HEK293 (cell line): ENCODE data around the gene ELAVL2.

Source experiments
- AEBP2 ChIP-seq: fragments of 450-650 bp; formaldehyde crosslinking; IDR thresholded peaks from 2 replicates; pipeline ENCODE4 v1.5.1; 2016; ENCODE audit warnings: missing biosample characterization, missing genetic modification characterization, borderline replicate concordance
- CTCF ChIP-seq: fragments of 450-650 bp; formaldehyde crosslinking; IDR thresholded peaks from 2 replicates; pipeline ENCODE4 v1.5.1; 2016; ENCODE audit warnings: missing biosample characterization, missing genetic modification characterization
- GFI1B ChIP-seq: fragments of 450-650 bp; formaldehyde crosslinking; IDR thresholded peaks from 2 replicates; pipeline ENCODE4 v1.5.1; 2016; ENCODE audit warnings: missing biosample characterization, missing genetic modification characterization
- PATZ1 ChIP-seq: fragments of 450-650 bp; formaldehyde crosslinking; IDR thresholded peaks from 2 replicates; pipeline ENCODE4 v1.5.1; 2016; ENCODE audit warnings: missing biosample characterization, missing genetic modification characterization
- PRDM10 ChIP-seq: fragments of 450-650 bp; formaldehyde crosslinking; IDR thresholded peaks from 2 replicates; pipeline ENCODE4 v1.5.1; 2016; ENCODE audit warnings: missing biosample characterization, missing genetic modification characterization
- PRDM2 ChIP-seq: fragments of 450-650 bp; formaldehyde crosslinking; IDR thresholded peaks from 2 replicates; pipeline ENCODE4 v1.5.1; 2016; ENCODE audit warnings: missing biosample characterization, missing genetic modification characterization, borderline replicate concordance
- PRDM4 ChIP-seq: fragments of 450-650 bp; formaldehyde crosslinking; IDR thresholded peaks from 2 replicates; pipeline ENCODE4 v1.5.1; 2017; ENCODE audit warnings: missing biosample characterization, missing genetic modification characterization
- RBAK ChIP-seq: fragments of 450-650 bp; formaldehyde crosslinking; IDR thresholded peaks from 2 replicates; pipeline ENCODE4 v1.5.1; 2016; ENCODE audit warnings: missing biosample characterization, missing genetic modification characterization
- ZBTB7A ChIP-seq: fragments of 450-650 bp; formaldehyde crosslinking; IDR thresholded peaks from 2 replicates; pipeline ENCODE4 v1.5.1; 2016; ENCODE audit warnings: low read depth, missing biosample characterization, missing genetic modification characterization
- ZFHX2 ChIP-seq: fragments of 450-650 bp; formaldehyde crosslinking; conservative IDR thresholded peaks from 2 replicates; pipeline ENCODE4 v1.5.1; 2016; ENCODE audit warnings: missing biosample characterization, missing genetic modification characterization
- ZFP69B ChIP-seq: fragments of 450-650 bp; formaldehyde crosslinking; IDR thresholded peaks from 2 replicates; pipeline ENCODE4 v1.5.1; 2016; ENCODE audit warnings: missing biosample characterization, missing genetic modification characterization
- ZNF138 ChIP-seq: fragments of 450-650 bp; formaldehyde crosslinking; IDR thresholded peaks from 2 replicates; pipeline ENCODE4 v1.5.1; 2016; ENCODE audit warnings: missing biosample characterization, missing genetic modification characterization, borderline replicate concordance
- ZNF140 ChIP-seq: fragments of 450-650 bp; formaldehyde crosslinking; IDR thresholded peaks from 2 replicates; pipeline ENCODE4 v1.5.1; 2016; ENCODE audit warnings: missing biosample characterization, missing genetic modification characterization
- ZNF221 ChIP-seq: fragments of 450-650 bp; formaldehyde crosslinking; IDR thresholded peaks from 2 replicates; pipeline ENCODE4 v1.5.1; 2017; ENCODE audit warnings: missing biosample characterization, missing genetic modification characterization, borderline replicate concordance
- ZNF350 ChIP-seq: fragments of 450-650 bp; formaldehyde crosslinking; IDR thresholded peaks from 2 replicates; pipeline ENCODE4 v1.5.0; 2017; ENCODE audit warnings: missing biosample characterization, mild to moderate bottlenecking, missing genetic modification characterization
- ZNF621 ChIP-seq: fragments of 450-650 bp; formaldehyde crosslinking; IDR thresholded peaks from 2 replicates; pipeline ENCODE4 v1.5.1; 2017; ENCODE audit warnings: missing biosample characterization, missing genetic modification characterization
- ZNF629 ChIP-seq: fragments of 450-650 bp; formaldehyde crosslinking; IDR thresholded peaks from 2 replicates; pipeline ENCODE4 v1.5.1; 2017; ENCODE audit warnings: missing biosample characterization, missing genetic modification characterization
- ZNF658 ChIP-seq: fragments of 450-650 bp; formaldehyde crosslinking; IDR thresholded peaks from 2 replicates; pipeline ENCODE4; 2016; ENCODE audit warnings: missing biosample characterization, missing genetic modification characterization
- ZNF791 ChIP-seq: fragments of 450-650 bp; formaldehyde crosslinking; IDR thresholded peaks from 2 replicates; pipeline ENCODE4 v1.5.1; 2016; ENCODE audit warnings: missing biosample characterization, missing genetic modification characterization
- ZNF843 ChIP-seq: fragments of 450-650 bp; formaldehyde crosslinking; IDR thresholded peaks from 2 replicates; pipeline ENCODE4 v1.5.1; 2016; ENCODE audit warnings: missing biosample characterization, missing genetic modification characterization
- ZSCAN16 ChIP-seq: fragments of 450-650 bp; formaldehyde crosslinking; IDR thresholded peaks from 2 replicates; pipeline ENCODE4 v1.5.1; 2016; ENCODE audit warnings: missing biosample characterization, missing genetic modification characterization

Gene ELAVL2

DNA sequence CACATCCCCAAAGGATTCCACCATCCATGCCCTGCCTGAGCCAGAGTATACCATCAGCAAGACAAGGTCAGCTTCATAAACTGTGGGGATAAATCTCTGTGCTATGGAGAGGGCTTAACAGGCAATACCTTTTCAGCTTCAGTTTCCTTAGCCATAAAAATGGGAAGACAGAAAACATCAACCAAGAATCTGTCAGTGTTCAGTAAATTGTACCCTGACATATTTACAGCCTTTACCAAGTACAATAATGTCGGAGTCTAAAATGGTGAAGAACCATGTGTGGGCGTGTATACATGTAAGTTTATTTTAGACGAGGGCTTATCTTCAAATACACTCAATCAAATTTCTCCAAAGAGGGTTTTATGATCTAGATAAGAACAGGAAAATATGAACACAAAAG is 94.7 kb downstream of the ELAVL2 start (continued):
- TF ChIP-seq PRDM4, result peak; percentile 86
- TF ChIP-seq ZNF138, result no peak
- no peak for TF ChIP-seq ZNF140 (tag by site-specific recombination)
- TF ChIP-seq ZNF658 (tag by site-specific recombination), result no peak
- no peak for TF ChIP-seq PRDM2
- TF ChIP-seq PRDM10, result peak; percentile 71
- TF ChIP-seq ZFP69B, result no peak
- TF ChIP-seq RBAK (tag by site-specific recombination), result no peak
- TF ChIP-seq PATZ1, result no peak
- TF ChIP-seq AEBP2 (tag by site-specific recombination), result no peak
- no peak for TF ChIP-seq ZSCAN16 (tag by site-specific recombination)
- no peak for TF ChIP-seq ZNF791
- TF ChIP-seq ZFHX2 (tag by site-specific recombination), result peak; percentile 54
- TF ChIP-seq GFI1B, result peak; percentile 88
- no peak for TF ChIP-seq ZNF621 (tag by site-specific recombination)
- no peak for TF ChIP-seq ZNF350
- peak; percentile 97 for TF ChIP-seq ZNF843 (tag by site-specific recombination)
- no peak for TF ChIP-seq CTCF (tag by site-specific recombination)
- peak; percentile 29; the same call in 1 of the 2 replicates for TF ChIP-seq ZNF629 (tag by site-specific recombination)
- no peak for TF ChIP-seq ZNF221
- TF ChIP-seq ZBTB7A (tag by site-specific recombination), result no peak
